ENCODE data around the gene IKZF4. TPM values are rescaled to one million over a fixed set of nuclear protein-coding genes. Genes with fewer than 3 reads are reported as not detected.
"Not testable (repeated sequence)": the region's sequence is repeated elsewhere in the genome, so short reads cannot be mapped to it uniquely, and the experiment has no call there.

The IKZF4 gene
- total RNA-seq, 1 donor from 2014 or later = 2.1 TPM

- peaks cover 15% of the 10 kb centered on the region for H3F3A ChIP-seq (ENCODE audit: low read depth)
- H3K4me3 Mint-ChIP-seq = no peak overlapping the region
Observed at GRCh38 chr12:55978393-55978792, 42.5 kb upstream of the IKZF4 start.

DNA sequence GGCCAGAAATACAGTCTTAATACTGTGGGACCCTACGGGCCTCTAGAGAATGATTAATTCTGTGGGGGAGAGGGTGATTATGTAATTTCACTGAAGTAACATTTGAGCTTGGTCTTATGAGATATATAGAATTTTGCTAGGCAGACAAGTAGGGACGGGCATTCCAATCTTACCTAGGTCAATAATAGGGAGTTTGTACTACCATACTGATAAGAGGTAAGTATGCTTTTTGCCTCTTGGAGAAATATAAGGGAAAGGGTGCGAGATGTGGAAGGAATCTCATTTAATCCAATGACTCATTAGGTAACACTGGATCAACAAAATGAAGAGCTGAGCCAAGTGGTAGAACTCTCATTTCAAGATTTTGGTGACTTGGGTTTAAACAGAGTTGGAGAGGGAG, 41.8 kb upstream of the IKZF4 start:
- Histone ChIP-seq H3K27ac (no peak overlapping the region), H4K20me1 (ENCODE audit: low read depth) (peaks cover 28% of the 10 kb centered on the region), H3K4me3 (no peak overlapping the region), H2AFZ (replicated peaks) (no peak overlapping the region), H3F3A (ENCODE audit: low read depth) (peaks cover 14% of the 10 kb centered on the region), H3K4me2 (no peak overlapping the region), H3K4me1 (peaks cover 6% of the 10 kb centered on the region), H3K27me3 (no peaks in the 10 kb centered on the region), H3K9me3 (ENCODE audit: low read depth) (no peaks in the 10 kb centered on the region), H3K9ac (no peak overlapping the region), H3K36me3 (no peaks in the 10 kb centered on the region), H3K79me2 (ENCODE audit: low read depth) (peaks cover 77% of the 10 kb centered on the region)
- Mint-ChIP-seq H3K9me3 (no peaks in the 10 kb centered on the region), H3K27me3 (ENCODE audit: insufficient read depth, low read depth) (no peaks in the 10 kb centered on the region), H3K4me1 (peaks cover 9% of the 10 kb centered on the region), H3K4me3 (no peak overlapping the region), H3K27ac (no peak overlapping the region), H3K36me3 (peaks cover 32% of the 10 kb centered on the region)
- DNase-seq (ENCODE audit: low spot score) = no peak
- TF ChIP-seq EZH2phosphoT487 (IDR thresholded peaks at IDR 0.05) (no peak), EZH2 (IDR thresholded peaks at IDR 0.05) (no peak)
- TF ChIP-seq, protein P1, sequence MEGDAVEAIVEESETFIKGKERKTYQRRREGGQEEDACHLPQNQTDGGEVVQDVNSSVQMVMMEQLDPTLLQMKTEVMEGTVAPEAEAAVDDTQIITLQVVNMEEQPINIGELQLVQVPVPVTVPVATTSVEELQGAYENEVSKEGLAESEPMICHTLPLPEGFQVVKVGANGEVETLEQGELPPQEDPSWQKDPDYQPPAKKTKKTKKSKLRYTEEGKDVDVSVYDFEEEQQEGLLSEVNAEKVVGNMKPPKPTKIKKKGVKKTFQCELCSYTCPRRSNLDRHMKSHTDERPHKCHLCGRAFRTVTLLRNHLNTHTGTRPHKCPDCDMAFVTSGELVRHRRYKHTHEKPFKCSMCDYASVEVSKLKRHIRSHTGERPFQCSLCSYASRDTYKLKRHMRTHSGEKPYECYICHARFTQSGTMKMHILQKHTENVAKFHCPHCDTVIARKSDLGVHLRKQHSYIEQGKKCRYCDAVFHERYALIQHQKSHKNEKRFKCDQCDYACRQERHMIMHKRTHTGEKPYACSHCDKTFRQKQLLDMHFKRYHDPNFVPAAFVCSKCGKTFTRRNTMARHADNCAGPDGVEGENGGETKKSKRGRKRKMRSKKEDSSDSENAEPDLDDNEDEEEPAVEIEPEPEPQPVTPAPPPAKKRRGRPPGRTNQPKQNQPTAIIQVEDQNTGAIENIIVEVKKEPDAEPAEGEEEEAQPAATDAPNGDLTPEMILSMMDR (IDR thresholded peaks at IDR 0.05) = no peak

More at GRCh38 chr12:55978393-55978792, 42.5 kb upstream of the IKZF4 start:
- no peaks in the 10 kb centered on the region for H3K36me3 ChIP-seq
- H3K4me3 ChIP-seq = no peak overlapping the region
- H3K9ac ChIP-seq = no peak overlapping the region
- no peaks in the 10 kb centered on the region for H3K9me3 Mint-ChIP-seq
- no peak overlapping the region for H2AFZ ChIP-seq (replicated peaks)
- peaks cover 28% of the 10 kb centered on the region for H4K20me1 ChIP-seq (ENCODE audit: low read depth)
- no peak overlapping the region for H3K4me2 ChIP-seq
- DNase-seq (ENCODE audit: low spot score) = no peak
- no peaks in the 10 kb centered on the region for H3K9me3 ChIP-seq (ENCODE audit: low read depth)
- H3K27ac Mint-ChIP-seq = no peak overlapping the region
- H3K27ac ChIP-seq = no peak overlapping the region
- TF ChIP-seq, protein P1 (IDR thresholded peaks at IDR 0.05) = no peak
- TF ChIP-seq EZH2 (IDR thresholded peaks at IDR 0.05) (no peak), EZH2phosphoT487 (IDR thresholded peaks at IDR 0.05) (no peak)
- H3K27me3 Mint-ChIP-seq (ENCODE audit: insufficient read depth, low read depth) = no peaks in the 10 kb centered on the region
- H3K36me3 Mint-ChIP-seq = peaks cover 31% of the 10 kb centered on the region
- peaks cover 9% of the 10 kb centered on the region for H3K4me1 Mint-ChIP-seq
- H3K79me2 ChIP-seq (ENCODE audit: low read depth) = peaks cover 77% of the 10 kb centered on the region
- peaks cover 6% of the 10 kb centered on the region for H3K4me1 ChIP-seq
- no peaks in the 10 kb centered on the region for H3K27me3 ChIP-seq

DNA sequence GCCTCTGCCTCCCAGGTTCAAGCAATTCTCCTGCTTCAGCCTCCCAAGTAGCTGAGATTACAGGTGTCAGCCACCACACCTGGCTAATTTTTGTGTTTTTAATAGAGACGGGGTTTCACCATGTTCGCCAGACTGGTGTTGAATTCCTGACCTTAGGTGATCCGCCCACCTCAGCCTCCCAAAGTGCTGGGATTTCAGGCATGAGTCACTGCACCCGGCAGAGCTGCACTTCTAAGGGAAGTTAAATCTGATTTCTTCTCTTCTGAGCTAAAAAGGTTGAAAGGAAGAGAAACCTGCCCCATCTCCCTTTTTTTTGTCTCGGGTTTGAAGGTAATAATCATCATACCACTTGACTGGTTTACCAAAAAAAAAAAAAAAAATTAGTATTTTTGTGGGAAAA, 39.0 kb upstream of the IKZF4 start:
- not testable (repeated sequence) for H3K4me3 Mint-ChIP-seq; H3F3A ChIP-seq (ENCODE audit: low read depth); H3K27ac Mint-ChIP-seq; DNase-seq (ENCODE audit: low spot score); H3K9ac ChIP-seq; H3K4me1 ChIP-seq; H3K27ac ChIP-seq; H3K27me3 Mint-ChIP-seq (ENCODE audit: insufficient read depth, low read depth); H3K36me3 ChIP-seq; H3K27me3 ChIP-seq; H3K9me3 ChIP-seq (ENCODE audit: low read depth); H3K4me1 Mint-ChIP-seq; H2AFZ ChIP-seq (replicated peaks); H3K4me3 ChIP-seq; H3K9me3 Mint-ChIP-seq; H3K4me2 ChIP-seq
- peaks cover 31% of the 10 kb centered on the region for H4K20me1 ChIP-seq (ENCODE audit: low read depth)
- H3K79me2 ChIP-seq (ENCODE audit: low read depth) = peaks cover 49% of the 10 kb centered on the region
- H3K36me3 Mint-ChIP-seq = peaks cover 39% of the 10 kb centered on the region

GRCh38 chr12:55982319-55982936, 38.4 kb upstream of the IKZF4 start:
- Mint-ChIP-seq H3K36me3 (peaks cover 37% of the 10 kb centered on the region), H3K27me3 (ENCODE audit: insufficient read depth, low read depth) (no peaks in the 10 kb centered on the region), H3K4me3 (no peak overlapping the region), H3K9me3 (no peaks in the 10 kb centered on the region), H3K4me1 (no peaks in the 10 kb centered on the region), H3K27ac (no peak overlapping the region)
- Histone ChIP-seq H2AFZ (replicated peaks) (no peak overlapping the region), H3K9me3 (ENCODE audit: low read depth) (no peaks in the 10 kb centered on the region), H3K4me1 (no peaks in the 10 kb centered on the region), H3K4me3 (no peak overlapping the region), H3F3A (ENCODE audit: low read depth) (no peaks in the 10 kb centered on the region), H3K9ac (no peak overlapping the region), H3K27ac (no peak overlapping the region), H3K36me3 (no peaks in the 10 kb centered on the region), H3K4me2 (no peak overlapping the region), H3K27me3 (no peaks in the 10 kb centered on the region), H4K20me1 (ENCODE audit: low read depth) (peaks cover 27% of the 10 kb centered on the region), H3K79me2 (ENCODE audit: low read depth) (peaks cover 44% of the 10 kb centered on the region)
- TF ChIP-seq EZH2 (IDR thresholded peaks at IDR 0.05) (no peak), EZH2phosphoT487 (IDR thresholded peaks at IDR 0.05) (no peak)
- TF ChIP-seq, protein P1 (IDR thresholded peaks at IDR 0.05) = no peak
- DNase-seq (ENCODE audit: low spot score) = no peak

Measured in neural progenitor cell (in vitro differentiated cells).